Activated CD4-positive, alpha-beta T cell treated with anti-CD3 and anti-CD28 coated beads for 36 hours (primary cell): Measurements from ENCODE around the gene NAA11. TPM values are rescaled to one million over a fixed set of nuclear protein-coding genes. Genes with fewer than 3 reads are reported as not detected.

Experiments
- ATAC-seq: fragments of 200-7000 bp; cut with Tn5 transposase; one replicate; pipeline ENCODE4 v1.10.0; 2021; ENCODE audit warnings: mild to moderate bottlenecking, moderate library complexity
- CTCF ChIA-PET: fragments of 350-600 bp; sonication (Branson Sonifier 250); formaldehyde crosslinking; loops from one replicate; lab custom pipeline; 2021; ENCODE audit warnings: antibody characterized with exemption; lab: Charles Lee
- POLR2A ChIA-PET: fragments of 350-600 bp; sonication (Branson Sonifier 250); formaldehyde crosslinking; loops from one replicate; lab custom pipeline; 2021; ENCODE audit warnings: antibody characterized with exemption, inconsistent platforms; lab: Charles Lee
- DNase-seq: peaks from one replicate; pipeline ENCODE4 v3.0.0-alpha.2; 2020
- H3K27ac Mint-ChIP-seq: one replicate; pipeline ENCODE4 v1.8.0; 2021; ENCODE audit warnings: mixed read lengths
- H3K27me3 Mint-ChIP-seq: one replicate; pipeline ENCODE4 v1.8.0; 2021; ENCODE audit warnings: mixed read lengths
- H3K36me3 Mint-ChIP-seq: one replicate; pipeline ENCODE4 v1.8.0; 2021; ENCODE audit warnings: low read depth, mixed read lengths
- H3K4me1 Mint-ChIP-seq: one replicate; pipeline ENCODE4 v1.8.0; 2021; ENCODE audit warnings: mixed read lengths
- H3K4me3 Mint-ChIP-seq: one replicate; pipeline ENCODE4 v1.8.0; 2021; ENCODE audit warnings: mild to moderate bottlenecking, moderate library complexity, mixed read lengths
- H3K9me3 Mint-ChIP-seq: one replicate; pipeline ENCODE4 v1.8.0; 2021; ENCODE audit warnings: low read depth, mixed read lengths
- intact Hi-C, 2 experiments: fragments of 100-400 bp; cut with DNase I in 1 of 2; cut with micrococcal nuclease in 1 of 2; formaldehyde crosslinking; loops; one replicate each; pipeline versions ENCODE4 v1.14.2 to v1.15.1; 2022 to 2024; cut with DNase I, micrococcal nuclease
- total RNA-seq, 2 experiments: library from RNA; stranded (reverse); gene quantifications; one replicate each; pipeline ENCODE4 v1.2.3, GENCODE V29; 2021

Gene NAA11
- not detected for total RNA-seq

DNA sequence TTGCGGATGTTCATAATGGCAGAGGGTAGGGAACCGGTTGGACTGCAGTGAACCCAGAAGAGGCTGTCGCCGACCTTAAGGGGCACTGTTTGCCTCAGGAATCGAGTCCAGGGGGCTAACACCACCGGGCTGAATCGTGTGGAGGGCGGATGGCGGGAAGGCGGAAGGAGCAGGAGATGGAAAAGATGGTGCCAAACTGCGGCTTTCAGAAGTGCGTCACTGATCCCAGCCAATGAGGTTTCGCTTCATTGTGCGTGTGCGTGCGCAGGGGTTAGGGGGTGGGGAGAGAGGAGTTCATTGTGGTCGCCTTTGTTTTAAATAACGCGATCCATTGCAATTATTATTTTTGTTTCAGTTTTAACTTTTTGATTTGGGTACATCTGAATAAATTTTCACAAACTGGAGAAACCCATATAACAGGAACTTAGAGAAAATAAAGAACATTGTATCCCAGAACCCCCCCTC, at the start of gene NAA11:
Gene NAA11, minus strand, starts transcription at position 198 of the 465 bp plus-strand sequence. Its CDS starts 184 bp downstream, at position 14.
- Mint-ChIP-seq H3K4me3 (no peak within 1 kb of the TSS), H3K4me1 (no peaks in the 10 kb centered on the region), H3K27me3 (no peaks in the 10 kb centered on the region), H3K27ac (no peak within 1 kb of the TSS), H3K36me3 (no peaks in the 10 kb centered on the region), H3K9me3 (no peaks in the 10 kb centered on the region)
- POLR2A ChIA-PET, result no interaction called here
- DNase-seq (no peak), ATAC-seq (no peak)
- intact Hi-C loops, result no loop called here
- CTCF ChIA-PET, result no interaction called here

DNA sequence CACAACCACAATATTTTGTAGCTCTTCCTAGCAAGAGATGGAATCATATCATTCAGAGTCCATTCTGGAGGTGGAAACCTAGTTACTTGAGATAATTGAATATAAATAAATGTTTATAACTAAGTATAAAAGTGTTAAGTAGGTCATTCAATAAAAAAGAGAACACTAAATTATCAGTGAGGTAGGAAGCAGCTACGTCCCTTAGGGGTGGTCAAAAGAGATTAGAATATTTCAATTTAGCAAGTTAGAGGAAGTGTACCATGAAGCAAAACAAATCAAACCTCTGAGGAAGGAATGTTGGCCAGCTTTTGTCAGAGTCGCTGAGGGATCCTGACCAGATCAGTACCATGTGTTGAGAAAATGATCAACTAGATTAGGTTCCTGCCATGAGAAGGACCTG, 44.2 kb upstream of the NAA11 start:
- ChIA-PET CTCF (no interaction called here), POLR2A (no interaction called here)
- peaks cover 3% of the 10 kb centered on the region for H3K27me3 Mint-ChIP-seq
- intact Hi-C loops, result no loop called here
- H3K4me3 Mint-ChIP-seq, result no peak overlapping the region
- DNase-seq (no peak), ATAC-seq (no peak)
- no peaks in the 10 kb centered on the region for H3K9me3 Mint-ChIP-seq
- H3K36me3 Mint-ChIP-seq, result no peaks in the 10 kb centered on the region
- no peak overlapping the region for H3K27ac Mint-ChIP-seq
- no peaks in the 10 kb centered on the region for H3K4me1 Mint-ChIP-seq

DNA sequence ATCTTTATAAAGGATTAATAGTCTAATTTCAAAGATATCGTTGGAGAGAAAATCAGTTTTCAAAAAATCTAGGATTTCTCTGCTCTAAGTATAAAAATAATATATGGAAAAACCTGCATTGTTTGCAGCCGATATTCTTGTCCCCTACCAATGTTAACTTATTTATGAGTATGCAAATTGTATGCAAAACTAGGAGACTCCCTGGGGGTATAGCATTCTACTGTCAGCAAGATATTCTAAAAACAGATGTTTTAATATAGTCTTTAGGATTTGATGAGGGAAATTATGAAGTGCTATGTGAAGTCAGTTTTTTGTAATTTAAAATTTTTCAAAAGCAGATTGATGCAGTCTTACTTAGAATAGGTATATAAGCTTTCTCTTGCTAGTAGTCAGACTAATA, 41.2 kb upstream of the NAA11 start:
- Mint-ChIP-seq H3K4me1 (no peaks in the 10 kb centered on the region), H3K9me3 (no peaks in the 10 kb centered on the region), H3K27ac (no peak overlapping the region), H3K36me3 (no peaks in the 10 kb centered on the region), H3K4me3 (no peak overlapping the region), H3K27me3 (peaks cover 3% of the 10 kb centered on the region)
- DNase-seq, result no peak
- intact Hi-C loops, result no loop called here
- ChIA-PET CTCF (no interaction called here), POLR2A (no interaction called here)
- no peak for ATAC-seq

DNA sequence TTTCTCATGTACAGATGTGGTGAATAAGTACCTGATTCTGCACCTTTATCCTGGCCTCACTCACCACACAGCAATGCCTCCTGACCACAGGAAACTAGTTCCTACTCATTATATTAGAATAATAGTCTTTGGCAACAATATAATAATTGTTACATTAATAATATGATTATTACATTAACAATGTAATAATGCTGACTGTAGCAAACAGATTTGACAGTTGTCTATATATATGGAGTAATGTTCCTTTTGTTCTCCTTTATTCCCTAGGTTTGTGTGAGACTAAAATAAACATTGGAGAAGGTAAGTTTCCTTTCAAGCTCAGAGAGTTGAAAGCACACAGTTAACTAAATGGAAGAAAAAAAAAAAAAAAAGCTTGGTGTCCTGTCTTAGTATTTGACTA, 40.6 kb upstream of the NAA11 start:
- intact Hi-C loops, result no loop called here
- POLR2A ChIA-PET, result no interaction called here
- no peaks in the 10 kb centered on the region for H3K9me3 Mint-ChIP-seq
- H3K27ac Mint-ChIP-seq, result no peak overlapping the region
- H3K4me1 Mint-ChIP-seq, result no peaks in the 10 kb centered on the region
- CTCF ChIA-PET, result no interaction called here
- H3K27me3 Mint-ChIP-seq, result peaks cover 3% of the 10 kb centered on the region
- no peak overlapping the region for H3K4me3 Mint-ChIP-seq
- DNase-seq (no peak), ATAC-seq (no peak)
- H3K36me3 Mint-ChIP-seq, result no peaks in the 10 kb centered on the region

GRCh38 chr4:79364061-79364460, 38.2 kb upstream of the NAA11 start:
- no peaks in the 10 kb centered on the region for H3K27me3 Mint-ChIP-seq
- ChIA-PET POLR2A (no interaction called here), CTCF (interaction anchor here (1.0 kb wide), 1 partner anchor 412 kb away, joined by 3 read pairs; no protein-coding TSS in a partner anchor)
- H3K36me3 Mint-ChIP-seq, result no peaks in the 10 kb centered on the region
- no peak overlapping the region for H3K4me3 Mint-ChIP-seq
- no peaks in the 10 kb centered on the region for H3K4me1 Mint-ChIP-seq
- intact Hi-C loops, result no loop called here
- H3K9me3 Mint-ChIP-seq, result no peaks in the 10 kb centered on the region
- ATAC-seq, result no peak
- H3K27ac Mint-ChIP-seq, result no peak overlapping the region
- no peak for DNase-seq

DNA sequence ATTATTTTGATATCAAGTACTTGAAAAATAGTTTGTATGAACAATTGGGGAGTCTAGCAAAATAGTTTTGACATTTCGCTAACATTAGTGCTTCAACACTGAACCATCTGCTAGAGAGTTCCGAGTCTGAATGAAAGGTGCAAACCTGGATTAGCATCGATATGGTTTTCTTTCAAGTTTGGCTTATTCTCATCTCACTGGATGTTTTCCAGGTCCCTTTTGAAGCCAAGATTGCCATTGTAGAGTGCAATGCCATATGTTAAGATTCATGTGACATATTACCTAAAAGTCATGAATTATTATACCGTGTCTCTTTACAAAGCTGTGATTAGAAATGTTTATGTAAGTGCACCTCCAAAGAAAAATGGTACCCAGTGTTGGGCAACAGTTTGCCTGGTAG, 36.8 kb upstream of the NAA11 start:
- intact Hi-C loops, result no loop called here
- POLR2A ChIA-PET, result no interaction called here

GRCh38 chr4:79360006-79360405, 34.1 kb upstream of the NAA11 start:
- POLR2A ChIA-PET, result no interaction called here
- no peak overlapping the region for H3K4me3 Mint-ChIP-seq
- H3K27ac Mint-ChIP-seq, result no peak overlapping the region
- no peaks in the 10 kb centered on the region for H3K27me3 Mint-ChIP-seq
- CTCF ChIA-PET, result interaction anchor here (0.6 kb wide), 1 partner anchor 861 kb away, joined by 3 read pairs; no protein-coding TSS in a partner anchor
- no peak for ATAC-seq
- intact Hi-C loops, result no loop called here
- H3K36me3 Mint-ChIP-seq, result no peaks in the 10 kb centered on the region
- no peak for DNase-seq
- H3K4me1 Mint-ChIP-seq, result no peaks in the 10 kb centered on the region
- no peaks in the 10 kb centered on the region for H3K9me3 Mint-ChIP-seq

More for the DNA sequence above, 36.8 kb upstream of the NAA11 start:
- Mint-ChIP-seq H3K27me3 (no peaks in the 10 kb centered on the region), H3K36me3 (no peaks in the 10 kb centered on the region), H3K4me3 (no peak overlapping the region), H3K4me1 (no peaks in the 10 kb centered on the region), H3K9me3 (no peaks in the 10 kb centered on the region), H3K27ac (no peak overlapping the region)
- DNase-seq (no peak), ATAC-seq (no peak)
- CTCF ChIA-PET, result no interaction called here

GRCh38 chr4:79358438-79358837, 32.6 kb upstream of the NAA11 start:
- H3K36me3 Mint-ChIP-seq, result no peaks in the 10 kb centered on the region
- no peaks in the 10 kb centered on the region for H3K9me3 Mint-ChIP-seq
- no peak for DNase-seq
- intact Hi-C loops, result no loop called here
- no peaks in the 10 kb centered on the region for H3K27me3 Mint-ChIP-seq
- H3K4me1 Mint-ChIP-seq, result no peaks in the 10 kb centered on the region
- no peak overlapping the region for H3K4me3 Mint-ChIP-seq
- CTCF ChIA-PET, result no interaction called here
- no peak overlapping the region for H3K27ac Mint-ChIP-seq
- no peak for ATAC-seq
- POLR2A ChIA-PET, result no interaction called here

- CTCF ChIA-PET, result no interaction called here
- POLR2A ChIA-PET, result no interaction called here
- no peak for DNase-seq
- Mint-ChIP-seq H3K9me3 (no peaks in the 10 kb centered on the region), H3K27me3 (no peaks in the 10 kb centered on the region), H3K27ac (no peak overlapping the region), H3K4me3 (no peak overlapping the region), H3K4me1 (no peaks in the 10 kb centered on the region), H3K36me3 (no peaks in the 10 kb centered on the region)
- intact Hi-C loops, result no loop called here
- ATAC-seq, result no peak
Measured at GRCh38 chr4:79357365-79357764, 31.5 kb upstream of the NAA11 start.

DNA sequence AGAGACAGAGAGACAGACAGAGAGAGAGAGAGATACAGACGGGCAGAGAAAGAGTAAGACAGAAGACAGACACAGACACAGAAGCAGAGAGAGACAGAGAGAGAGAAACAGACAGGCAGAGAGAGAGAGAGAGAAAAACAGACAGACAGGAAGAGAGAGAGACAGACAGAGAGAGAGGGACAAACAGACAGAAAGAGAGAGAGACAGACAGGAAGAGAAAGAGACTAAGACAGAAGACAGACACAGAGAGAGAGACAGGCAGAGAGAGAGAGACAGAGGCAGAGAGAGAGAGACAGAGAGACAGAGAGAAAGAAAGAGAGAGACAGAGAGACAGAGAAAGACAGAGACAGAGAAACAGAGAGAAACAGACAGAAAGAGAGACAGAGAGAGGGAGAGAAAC, 27.2 kb upstream of the NAA11 start:
- no peaks in the 10 kb centered on the region for H3K27me3 Mint-ChIP-seq
- DNase-seq (no peak), ATAC-seq (no peak)
- POLR2A ChIA-PET, result no interaction called here
- H3K36me3 Mint-ChIP-seq, result no peaks in the 10 kb centered on the region
- H3K9me3 Mint-ChIP-seq, result peaks cover 6% of the 10 kb centered on the region
- intact Hi-C loops, result no loop called here
- H3K4me1 Mint-ChIP-seq, result no peaks in the 10 kb centered on the region
- H3K4me3 Mint-ChIP-seq, result no peak overlapping the region
- CTCF ChIA-PET, result no interaction called here
- H3K27ac Mint-ChIP-seq, result no peak overlapping the region

GRCh38 chr4:79348405-79348804, 22.5 kb upstream of the NAA11 start:
- Mint-ChIP-seq H3K36me3 (no peaks in the 10 kb centered on the region), H3K27me3 (no peaks in the 10 kb centered on the region), H3K9me3 (peaks cover 13% of the 10 kb centered on the region), H3K27ac (no peak overlapping the region), H3K4me3 (no peak overlapping the region), H3K4me1 (no peaks in the 10 kb centered on the region)
- ChIA-PET POLR2A (no interaction called here), CTCF (no interaction called here)
- ATAC-seq (no peak), DNase-seq (no peak)
- intact Hi-C loops, result no loop called here

GRCh38 chr4:79341893-79342653, 16.2 kb upstream of the NAA11 start:
- Mint-ChIP-seq H3K27me3 (no peaks in the 10 kb centered on the region), H3K9me3 (peaks cover 24% of the 10 kb centered on the region), H3K4me3 (no peak overlapping the region), H3K27ac (no peak overlapping the region), H3K4me1 (no peaks in the 10 kb centered on the region), H3K36me3 (peaks cover 2% of the 10 kb centered on the region)
- POLR2A ChIA-PET, result no interaction called here
- CTCF ChIA-PET, result no interaction called here
- ATAC-seq (no peak), DNase-seq (no peak)
- intact Hi-C loops, result no loop called here
